Measurements from ENCODE around the gene ZNF692.

Gene ZNF692

DNA sequence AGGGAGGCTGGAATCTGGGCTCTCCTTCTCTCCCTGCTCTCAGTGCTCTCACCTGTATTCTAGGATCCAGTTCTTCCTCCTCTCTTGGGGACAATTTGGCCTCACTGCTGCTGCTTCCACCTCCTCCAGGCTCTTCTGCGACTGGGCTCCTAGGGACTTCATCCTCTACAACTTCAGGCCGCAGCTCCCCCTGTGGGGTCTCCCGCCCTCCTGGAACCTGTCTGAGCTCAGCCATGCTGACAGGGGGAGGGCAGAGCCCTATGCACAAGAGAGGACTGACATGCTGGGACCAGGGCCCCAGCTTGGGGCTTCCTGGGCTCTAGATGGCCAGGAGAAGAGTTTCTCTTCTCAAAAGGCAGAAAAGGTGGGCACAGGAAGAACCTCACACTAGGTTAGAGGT lies 34.2 kb downstream of the ZNF692 start:
- DNase-seq (ENCODE audit: low spot score): no peak

DNA sequence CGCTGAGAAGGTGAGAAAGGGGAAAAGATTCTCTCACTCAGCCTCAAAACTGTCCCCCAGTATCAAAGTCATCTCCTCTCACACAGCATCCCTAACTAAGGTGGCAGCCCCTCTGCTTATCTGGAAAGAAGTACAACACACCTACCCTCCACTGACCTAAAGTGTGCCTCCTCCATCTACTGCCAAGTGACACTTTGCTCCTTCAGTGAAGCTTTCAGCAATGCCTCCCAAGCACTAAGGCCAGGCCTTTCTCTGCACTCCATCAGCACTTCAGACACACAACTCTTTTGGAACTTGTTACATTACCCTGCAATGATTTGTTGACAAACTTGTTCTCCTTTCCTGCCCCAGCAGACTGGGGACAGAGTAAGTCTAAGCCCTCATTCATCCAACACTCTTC lies 34.6 kb downstream of the ZNF692 start:
- DNase-seq (ENCODE audit: low spot score): no peak

GRCh38 chr1:248823517-248824001 lies 35.3 kb downstream of the ZNF692 start:
- no peak for DNase-seq (ENCODE audit: low spot score)

DNA sequence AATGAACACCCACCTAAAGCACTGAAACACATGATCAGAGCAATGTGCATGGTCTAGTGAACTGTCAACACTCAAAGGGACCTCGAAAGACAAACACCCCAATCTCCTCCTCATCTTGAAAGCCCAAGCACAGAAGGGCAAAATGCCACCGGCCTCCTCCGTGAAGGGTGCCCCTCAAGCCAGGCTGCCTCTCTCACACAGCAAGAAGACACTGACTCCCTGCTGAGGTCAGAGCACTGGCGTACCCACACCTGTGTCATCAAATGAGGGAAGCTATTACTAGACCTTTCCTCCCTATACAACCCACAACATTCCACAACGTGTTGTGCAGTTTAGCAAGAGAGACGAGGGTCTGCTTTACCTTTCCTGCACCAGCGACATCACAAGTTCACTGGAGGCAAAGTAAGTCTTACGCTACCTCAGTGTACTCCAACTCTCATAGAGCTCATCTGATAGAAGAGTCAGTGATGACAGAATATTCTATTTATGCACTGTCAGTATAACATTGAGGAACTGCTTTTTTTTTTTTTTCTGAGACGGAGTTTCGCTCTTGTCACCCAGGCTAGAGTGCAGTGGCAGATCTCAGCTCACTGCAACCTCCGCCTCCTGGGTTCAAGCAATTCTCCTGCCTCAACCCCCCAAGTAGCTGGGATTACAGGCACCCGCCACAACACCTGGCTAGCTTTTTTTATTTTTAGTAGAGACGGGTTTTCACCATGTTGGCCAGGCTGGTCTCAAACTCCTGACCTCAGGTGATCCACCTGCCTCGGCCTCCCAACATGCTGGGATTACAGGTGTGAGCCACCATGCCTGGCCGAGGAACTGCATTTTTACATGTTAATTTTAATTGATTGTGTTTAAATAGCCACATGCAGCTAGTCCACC lies 36.5 kb downstream of the ZNF692 start:
- DNase-seq (ENCODE audit: low spot score): no peak

GRCh38 chr1:248821641-248822040 lies 37.2 kb downstream of the ZNF692 start:
- DNase-seq (ENCODE audit: low spot score): no peak

DNA sequence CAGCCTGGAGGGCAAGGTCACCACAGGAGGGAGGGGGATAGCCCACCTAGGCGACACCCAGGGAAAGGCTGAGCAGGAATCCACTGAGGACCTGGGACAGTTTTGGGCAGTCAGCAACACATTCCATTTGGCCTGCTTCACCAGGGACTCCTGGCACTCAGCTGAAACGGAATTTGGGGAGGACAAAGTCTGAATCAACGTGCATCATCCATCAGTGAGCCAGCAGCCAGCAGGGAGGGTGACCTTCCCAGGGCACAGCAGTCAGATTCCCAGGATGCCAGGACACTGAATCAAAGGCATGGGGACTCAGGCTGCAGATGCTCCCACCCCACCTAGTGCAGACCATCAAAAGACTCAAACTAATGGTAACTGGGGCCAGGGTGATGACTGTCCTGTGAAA lies 37.8 kb downstream of the ZNF692 start:
- peak; percentile 12 for DNase-seq (ENCODE audit: low spot score)

- no peak for DNase-seq (ENCODE audit: low spot score)
Observed at GRCh38 chr1:248820041-248820585, 38.8 kb downstream of the ZNF692 start.

GRCh38 chr1:248818505-248819374 lies 40.1 kb downstream of the ZNF692 start:
- DNase-seq (ENCODE audit: low spot score): no peak

- no peak for DNase-seq (ENCODE audit: low spot score)
Observed at GRCh38 chr1:248817065-248817464, 41.8 kb downstream of the ZNF692 start.

DNA sequence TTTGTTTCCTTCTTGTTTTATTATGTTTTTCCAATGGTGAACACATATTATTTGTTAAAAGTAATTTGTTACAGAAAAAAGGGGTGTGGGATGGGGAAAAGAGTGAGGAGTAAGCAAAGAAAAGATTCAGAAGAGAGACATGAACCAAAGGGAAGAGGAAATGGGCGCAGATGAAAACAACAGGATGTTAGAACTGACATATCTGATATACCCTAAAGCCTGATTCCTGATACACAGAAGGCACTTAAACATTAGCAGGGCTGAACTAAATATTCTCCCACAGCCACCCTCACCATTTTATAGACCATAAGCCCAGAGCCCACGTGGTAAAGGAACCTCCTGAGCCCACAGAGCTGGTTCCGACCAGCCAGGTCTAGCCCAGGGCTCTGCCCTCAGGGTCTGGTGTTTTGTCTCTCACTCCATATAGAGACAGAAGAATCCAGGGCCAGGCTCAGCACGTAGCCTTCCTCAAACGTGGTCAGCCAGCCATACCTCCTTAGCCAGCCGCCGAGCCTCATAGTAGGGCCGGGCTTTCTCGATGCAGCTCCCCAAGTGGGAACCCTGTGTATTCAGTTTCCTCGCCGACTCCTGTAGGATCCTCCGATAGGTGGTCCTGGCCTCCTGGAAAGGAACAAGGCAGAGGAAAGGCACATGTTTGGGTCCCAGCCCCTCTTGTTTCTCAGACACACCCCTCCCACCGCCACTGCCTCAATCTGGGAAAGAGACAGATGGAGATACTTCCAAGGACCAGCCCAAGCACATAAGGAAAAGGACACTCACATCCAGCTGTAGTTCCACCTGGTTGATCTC lies 42.6 kb downstream of the ZNF692 start:
- DNase-seq (ENCODE audit: low spot score): no peak

- no peak for DNase-seq (ENCODE audit: low spot score)
Observed at GRCh38 chr1:248815407-248816034, 43.4 kb downstream of the ZNF692 start.

DNA sequence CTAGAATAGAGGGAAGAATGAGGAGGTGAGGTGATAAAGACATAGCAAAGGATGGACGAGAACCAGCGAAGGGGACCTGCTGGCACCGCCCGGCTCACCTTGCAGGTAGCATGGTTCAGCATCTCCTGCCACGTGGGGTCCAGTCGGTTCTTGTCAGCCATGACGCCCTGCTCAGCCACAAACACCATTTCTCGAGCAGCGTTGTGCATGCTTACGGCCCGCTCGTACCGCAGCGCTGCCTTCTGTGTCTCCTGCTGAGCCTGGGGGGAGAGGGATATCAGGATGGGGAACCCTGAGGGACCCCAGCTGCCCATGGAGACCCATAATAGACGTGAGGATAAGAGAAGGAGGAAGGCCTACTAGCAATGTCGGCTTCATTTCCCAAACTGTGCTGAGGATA lies 44.5 kb downstream of the ZNF692 start:
- DNase-seq (ENCODE audit: low spot score): no peak

- no peak for DNase-seq (ENCODE audit: low spot score)
Observed at GRCh38 chr1:248813546-248813945, 45.3 kb downstream of the ZNF692 start.

- no peak for DNase-seq (ENCODE audit: low spot score)
Observed at GRCh38 chr1:248812736-248813425, 46.0 kb downstream of the ZNF692 start.

DNA sequence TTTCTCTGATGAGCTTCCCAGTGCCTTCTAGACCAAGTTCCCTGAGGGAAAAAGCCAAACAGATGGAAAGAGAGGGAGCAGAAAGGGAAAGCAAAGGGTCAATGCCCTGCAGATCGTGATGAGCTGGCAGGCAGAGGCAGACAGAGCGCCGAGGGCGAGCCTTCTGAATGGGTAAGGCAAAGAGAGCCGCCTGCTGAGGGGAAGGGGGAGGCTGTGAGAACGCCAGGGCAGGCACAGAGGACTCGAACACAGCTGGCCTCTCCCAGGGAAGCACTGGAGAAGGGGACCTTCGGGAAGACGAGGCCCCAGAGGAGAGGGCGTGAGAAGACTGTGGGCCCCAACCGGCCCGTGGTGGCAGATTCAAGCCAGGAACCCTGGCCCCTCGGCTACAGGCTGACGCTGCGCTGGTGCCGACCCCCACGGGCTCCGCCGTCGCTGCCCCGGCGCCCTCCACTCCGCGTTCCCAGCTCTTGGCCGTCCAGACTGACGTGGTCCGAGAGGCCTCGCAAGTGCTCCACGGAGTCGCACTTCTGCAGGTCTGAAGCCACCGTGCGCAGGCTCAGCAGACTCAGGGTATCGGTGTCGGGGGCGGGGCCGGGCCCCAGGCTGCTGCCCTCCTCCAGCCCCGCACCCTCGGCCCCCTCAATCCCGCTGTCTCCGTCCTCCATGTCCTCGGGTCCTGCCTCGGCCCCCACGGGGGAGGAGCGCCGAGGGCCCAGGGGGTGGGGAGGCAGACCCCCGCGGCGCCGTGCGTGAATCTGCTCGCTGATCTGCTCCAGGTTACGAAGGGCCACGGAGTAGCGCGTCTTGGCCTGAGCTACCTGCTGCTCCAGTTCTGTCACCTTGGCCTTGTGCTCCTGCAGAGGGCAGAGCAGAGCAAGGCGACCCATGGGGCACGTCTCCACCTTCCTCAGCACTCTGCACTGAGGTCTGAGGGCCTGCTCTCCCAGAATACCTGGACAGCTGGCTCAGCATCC lies 47.1 kb downstream of the ZNF692 start:
- no peak for DNase-seq (ENCODE audit: low spot score)

GRCh38 chr1:248810727-248811513 lies 48.0 kb downstream of the ZNF692 start:
- DNase-seq (ENCODE audit: low spot score): no peak

- no peak for DNase-seq (ENCODE audit: low spot score)
Observed at GRCh38 chr1:248810000-248810726, 48.7 kb downstream of the ZNF692 start.

DNA sequence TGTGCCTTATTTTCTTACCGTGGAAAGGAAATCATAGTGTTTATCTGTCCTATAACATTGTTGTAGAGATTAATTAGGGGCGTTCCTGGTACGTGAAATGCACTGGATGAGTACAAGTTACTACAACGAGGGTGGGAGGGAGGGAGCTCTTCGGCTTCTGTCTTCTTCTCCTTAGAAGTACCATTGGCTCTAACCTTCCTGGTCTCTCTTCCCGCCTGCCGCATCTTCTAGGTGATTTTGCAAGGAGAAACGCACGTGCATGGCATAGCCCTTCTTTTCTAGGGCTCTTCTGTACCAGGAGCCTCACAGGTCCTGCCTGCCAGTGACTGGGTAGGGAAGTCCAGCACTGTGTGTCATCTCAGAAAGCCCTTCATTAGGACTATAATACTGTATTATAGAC lies 50.0 kb downstream of the ZNF692 start:
- DNase-seq (ENCODE audit: low spot score): no peak
